SU-DHL-6 (cell line): ENCODE data around the gene APOC4.

ENCODE experiments used
- EZH2phosphoT487 ChIP-seq: fragments of 200-600 bp; sonication (generic), shearing (Covaris generic); conservative IDR thresholded peaks from 2 replicates; pipeline ENCODE4 v1.6.1; 2018; ENCODE audit warnings: mild to moderate bottlenecking, antibody characterized with exemption, low read length, moderate library complexity, mixed read lengths
- TF ChIP-seq, protein P1 (sequence below): fragments of 200-600 bp; sonication (generic); IDR thresholded peaks from one replicate; pipeline ENCODE4 v1.5.1; 2017; ENCODE audit warnings: antibody characterized with exemption, mild to moderate bottlenecking, low read length, moderate library complexity; ENCODE audit not compliant: insufficient read depth, poor library complexity, severe bottlenecking

GRCh38 chr19:44992336-44993163 is 50.5 kb downstream of the APOC4 start:
- TF ChIP-seq, protein P1, sequence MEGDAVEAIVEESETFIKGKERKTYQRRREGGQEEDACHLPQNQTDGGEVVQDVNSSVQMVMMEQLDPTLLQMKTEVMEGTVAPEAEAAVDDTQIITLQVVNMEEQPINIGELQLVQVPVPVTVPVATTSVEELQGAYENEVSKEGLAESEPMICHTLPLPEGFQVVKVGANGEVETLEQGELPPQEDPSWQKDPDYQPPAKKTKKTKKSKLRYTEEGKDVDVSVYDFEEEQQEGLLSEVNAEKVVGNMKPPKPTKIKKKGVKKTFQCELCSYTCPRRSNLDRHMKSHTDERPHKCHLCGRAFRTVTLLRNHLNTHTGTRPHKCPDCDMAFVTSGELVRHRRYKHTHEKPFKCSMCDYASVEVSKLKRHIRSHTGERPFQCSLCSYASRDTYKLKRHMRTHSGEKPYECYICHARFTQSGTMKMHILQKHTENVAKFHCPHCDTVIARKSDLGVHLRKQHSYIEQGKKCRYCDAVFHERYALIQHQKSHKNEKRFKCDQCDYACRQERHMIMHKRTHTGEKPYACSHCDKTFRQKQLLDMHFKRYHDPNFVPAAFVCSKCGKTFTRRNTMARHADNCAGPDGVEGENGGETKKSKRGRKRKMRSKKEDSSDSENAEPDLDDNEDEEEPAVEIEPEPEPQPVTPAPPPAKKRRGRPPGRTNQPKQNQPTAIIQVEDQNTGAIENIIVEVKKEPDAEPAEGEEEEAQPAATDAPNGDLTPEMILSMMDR, result no peak
- no peak for TF ChIP-seq EZH2phosphoT487
